22Rv1 (cell line): ENCODE measurements around the gene FGF18.

Experiments used
- ZFX ChIP-seq: fragments of 450-650 bp; IDR thresholded peaks from 2 replicates; pipeline ENCODE4 v1.6.1; 2017; ENCODE audit warnings: antibody characterized with exemption, borderline replicate concordance
- TF ChIP-seq, protein P1 (sequence below): fragments of 450-650 bp; IDR thresholded peaks from 2 replicates; pipeline ENCODE4 v1.5.1; 2017; ENCODE audit warnings: mild to moderate bottlenecking

DNA sequence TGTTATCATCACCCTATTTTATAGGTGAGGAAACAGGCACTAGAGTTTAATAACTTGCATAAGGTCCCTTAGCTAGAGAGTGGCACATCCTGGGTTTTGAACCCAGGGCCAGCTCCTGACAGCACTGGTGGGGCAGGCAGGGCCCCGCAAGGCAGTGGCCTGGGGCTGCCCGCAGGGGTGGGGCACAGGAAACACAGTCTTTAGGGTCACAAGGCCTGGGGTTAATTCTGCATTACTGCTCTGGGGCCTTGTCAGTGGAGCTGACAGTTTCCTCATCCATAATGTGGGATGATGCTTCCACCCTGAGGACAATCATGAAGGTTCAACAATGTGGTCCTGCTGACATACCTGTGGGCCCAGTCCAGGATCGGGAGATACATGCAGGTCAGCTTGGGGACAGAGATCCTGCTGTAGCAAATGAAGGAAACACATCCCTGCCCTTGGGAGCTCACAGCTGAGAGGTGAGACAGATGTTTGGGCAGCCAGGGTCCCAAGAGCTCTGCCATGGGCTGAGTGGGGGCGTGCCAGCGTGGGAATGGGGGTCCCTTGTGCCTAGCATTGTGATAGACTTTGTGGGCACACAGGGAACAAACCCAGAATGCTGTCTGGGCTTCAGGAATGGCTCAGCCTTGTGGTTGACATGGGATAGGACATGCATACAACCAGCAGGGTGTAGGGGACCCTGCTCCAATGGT lies 14.7 kb downstream of the FGF18 start:
- TF ChIP-seq, protein P1, sequence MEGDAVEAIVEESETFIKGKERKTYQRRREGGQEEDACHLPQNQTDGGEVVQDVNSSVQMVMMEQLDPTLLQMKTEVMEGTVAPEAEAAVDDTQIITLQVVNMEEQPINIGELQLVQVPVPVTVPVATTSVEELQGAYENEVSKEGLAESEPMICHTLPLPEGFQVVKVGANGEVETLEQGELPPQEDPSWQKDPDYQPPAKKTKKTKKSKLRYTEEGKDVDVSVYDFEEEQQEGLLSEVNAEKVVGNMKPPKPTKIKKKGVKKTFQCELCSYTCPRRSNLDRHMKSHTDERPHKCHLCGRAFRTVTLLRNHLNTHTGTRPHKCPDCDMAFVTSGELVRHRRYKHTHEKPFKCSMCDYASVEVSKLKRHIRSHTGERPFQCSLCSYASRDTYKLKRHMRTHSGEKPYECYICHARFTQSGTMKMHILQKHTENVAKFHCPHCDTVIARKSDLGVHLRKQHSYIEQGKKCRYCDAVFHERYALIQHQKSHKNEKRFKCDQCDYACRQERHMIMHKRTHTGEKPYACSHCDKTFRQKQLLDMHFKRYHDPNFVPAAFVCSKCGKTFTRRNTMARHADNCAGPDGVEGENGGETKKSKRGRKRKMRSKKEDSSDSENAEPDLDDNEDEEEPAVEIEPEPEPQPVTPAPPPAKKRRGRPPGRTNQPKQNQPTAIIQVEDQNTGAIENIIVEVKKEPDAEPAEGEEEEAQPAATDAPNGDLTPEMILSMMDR = no peak
- TF ChIP-seq ZFX = no peak
